ENCODE measurements around the gene KLHDC7A. TPM values are rescaled to one million over a fixed set of nuclear protein-coding genes. Genes with fewer than 3 reads are reported as not detected.

The KLHDC7A gene
- total and polyA plus RNA-seq, 2 donors (not counting 3 experiments of a cell fraction or from before 2014, with no cell fraction given), result not detected

- Histone ChIP-seq H3K79me2 (ENCODE audit: control insufficient read depth, insufficient read depth, low read length) (no peaks in the 10 kb centered on the region), H2AFZ (ENCODE audit: low read depth, low read length) (no peak overlapping the region), H3K4me1 (ENCODE audit: control insufficient read depth, extremely low read depth, insufficient read depth, low read length) (no peaks in the 10 kb centered on the region), H3K4me3 (replicated peaks in 1 of 3; ENCODE audit: insufficient read depth in 1 of 3, low read depth in 1 of 3, low read length in 3 of 3) (no peak overlapping the region), H3K27ac (ENCODE audit: insufficient read depth, low read depth, low read length) (no peak overlapping the region), H3K27me3 (ENCODE audit: control insufficient read depth in 2 of 2, insufficient read depth in 2 of 2, low read length in 2 of 2) (no peaks in the 10 kb centered on the region), H3K36me3 (ENCODE audit: control insufficient read depth in 2 of 2, extremely low read depth in 1 of 2, insufficient read depth in 2 of 2, low read length in 2 of 2) (no peaks in the 10 kb centered on the region), H3K9ac (replicated peaks; ENCODE audit: extremely low read depth, insufficient read depth, low read length) (no peak overlapping the region), H4K20me1 (replicated peaks; ENCODE audit: control insufficient read depth, extremely low read depth, insufficient read depth, low read length) (no peaks in the 10 kb centered on the region), H3K9me3 (replicated peaks; ENCODE audit: control insufficient read depth, insufficient read depth, low read length) (peaks cover 2% of the 10 kb centered on the region), H3K9me1 (replicated peaks; ENCODE audit: control insufficient read depth, extremely low read depth, insufficient read depth, low read length) (no peaks in the 10 kb centered on the region), H3K4me2 (ENCODE audit: insufficient read depth, low read length) (no peak overlapping the region)
- DNase-seq (ENCODE audit: low read depth, low spot score) (no peak), FAIRE-seq (no peak)
- BruUV-seq (replicated peaks), result no TSS peak
- CTCF ChIA-PET, result no interaction called here
- dilution Hi-C loops (cut with MboI; ENCODE audit: extremely low pct_ligation_motif_present, low sequenced_read_pairs) (no loop called here), intact Hi-C loops (cut with micrococcal nuclease) (no loop called here)
- TF ChIP-seq JUN (IDR thresholded peaks at IDR 0.05; ENCODE audit: borderline replicate concordance, insufficient read depth, insufficient read length, low read depth) (no peak), POLR2A (IDR thresholded peaks at IDR 0.05; ENCODE audit: low read depth, low read length) (no peak), POLR2AphosphoS5 (IDR thresholded peaks at IDR 0.05; ENCODE audit: insufficient read depth, low read depth, low read length) (no peak), MYC (IDR thresholded peaks at IDR 0.05; ENCODE audit: low read depth, low read length) (no peak), FOS (IDR thresholded peaks at IDR 0.05; ENCODE audit: borderline replicate concordance, insufficient read depth, low read length) (no peak), EZH2 (IDR thresholded peaks at IDR 0.05; ENCODE audit: borderline replicate concordance, low read depth, low read length, severe bottlenecking) (no peak), GATA2 (IDR thresholded peaks at IDR 0.05; ENCODE audit: insufficient read depth, insufficient read length, low read depth, low read length) (no peak)
- TF ChIP-seq, protein P1, sequence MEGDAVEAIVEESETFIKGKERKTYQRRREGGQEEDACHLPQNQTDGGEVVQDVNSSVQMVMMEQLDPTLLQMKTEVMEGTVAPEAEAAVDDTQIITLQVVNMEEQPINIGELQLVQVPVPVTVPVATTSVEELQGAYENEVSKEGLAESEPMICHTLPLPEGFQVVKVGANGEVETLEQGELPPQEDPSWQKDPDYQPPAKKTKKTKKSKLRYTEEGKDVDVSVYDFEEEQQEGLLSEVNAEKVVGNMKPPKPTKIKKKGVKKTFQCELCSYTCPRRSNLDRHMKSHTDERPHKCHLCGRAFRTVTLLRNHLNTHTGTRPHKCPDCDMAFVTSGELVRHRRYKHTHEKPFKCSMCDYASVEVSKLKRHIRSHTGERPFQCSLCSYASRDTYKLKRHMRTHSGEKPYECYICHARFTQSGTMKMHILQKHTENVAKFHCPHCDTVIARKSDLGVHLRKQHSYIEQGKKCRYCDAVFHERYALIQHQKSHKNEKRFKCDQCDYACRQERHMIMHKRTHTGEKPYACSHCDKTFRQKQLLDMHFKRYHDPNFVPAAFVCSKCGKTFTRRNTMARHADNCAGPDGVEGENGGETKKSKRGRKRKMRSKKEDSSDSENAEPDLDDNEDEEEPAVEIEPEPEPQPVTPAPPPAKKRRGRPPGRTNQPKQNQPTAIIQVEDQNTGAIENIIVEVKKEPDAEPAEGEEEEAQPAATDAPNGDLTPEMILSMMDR (IDR thresholded peaks at IDR 0.05; ENCODE audit: extremely low read depth in 1 of 2, insufficient read depth in 1 of 2, low read depth in 1 of 2, low read length in 2 of 2), result no peak
- POLR2A ChIA-PET, result no interaction called here
Observed at GRCh38 chr1:18444563-18444962, 36.2 kb upstream of the KLHDC7A start.

Data from endothelial cell of umbilical vein (primary cell).